ENCODE results near the gene OR4F6. TPM values are rescaled to one million over a fixed set of nuclear protein-coding genes. Genes with fewer than 3 reads are reported as not detected.
"Not testable (repeated sequence)": the region's sequence is repeated elsewhere in the genome, so short reads cannot be mapped to it uniquely, and the experiment has no call there.

OR4F6 gene
- total RNA-seq, 1 experiment from 2014 or later, result not detected

GRCh38 chr15:101788001-101788400 is 15.3 kb upstream of the OR4F6 start:
- not testable (repeated sequence) for H3K14ac ChIP-seq (ENCODE audit: insufficient read depth, low read length); H2BK15ac ChIP-seq (ENCODE audit: low read depth, low read length); H3K4me1 ChIP-seq (ENCODE audit: insufficient read depth, low read length); H2AFZ ChIP-seq (ENCODE audit: low read length); H3K9me3 Mint-ChIP-seq; DNase-seq; H2BK120ac ChIP-seq (ENCODE audit: low read depth, low read length, poor library complexity, severe bottlenecking); H3K9ac ChIP-seq (ENCODE audit: extremely low read depth, insufficient read length, low read length); H3K79me1 ChIP-seq (ENCODE audit: insufficient read depth, low read depth, low read length, poor library complexity, severe bottlenecking); H4K8ac ChIP-seq (replicated peaks; ENCODE audit: insufficient read length, low read depth, low read length); H4K5ac ChIP-seq (ENCODE audit: insufficient read length, low read depth, low read length); H3K36me3 Mint-ChIP-seq (ENCODE audit: insufficient read depth in 1 of 3, low read depth in 3 of 3); H3K4me2 ChIP-seq (ENCODE audit: insufficient read depth, insufficient read length, low read length); H2BK5ac ChIP-seq (ENCODE audit: insufficient read length, low read length); H3K79me2 ChIP-seq (ENCODE audit: insufficient read depth, low read length); H3K27me3 ChIP-seq (ENCODE audit: insufficient read depth, low read length); H2AK5ac ChIP-seq (ENCODE audit: insufficient read length, low read length); H3K9me3 ChIP-seq (ENCODE audit: control insufficient read depth, low read depth, low read length); H2BK12ac ChIP-seq (ENCODE audit: insufficient read length, low read depth, low read length); H3K23me2 ChIP-seq (ENCODE audit: insufficient read length, low read depth, low read length, poor library complexity, severe bottlenecking); H3T11ph ChIP-seq (ENCODE audit: low read length); H3K18ac ChIP-seq (ENCODE audit: insufficient read length, low read depth, low read length); H4K20me1 ChIP-seq (ENCODE audit: control insufficient read depth, insufficient read depth, insufficient read length); H3K27ac ChIP-seq (ENCODE audit: insufficient read length, low read depth, low read length); H3K27ac Mint-ChIP-seq; H3K23ac ChIP-seq (ENCODE audit: insufficient read length, low read depth, low read length); H3K4me3 Mint-ChIP-seq; H3K4ac ChIP-seq (ENCODE audit: low read depth, low read length); H3K4me1 Mint-ChIP-seq; H4K91ac ChIP-seq (ENCODE audit: insufficient read length, low read depth, low read length); H2BK20ac ChIP-seq (ENCODE audit: low read depth, low read length, poor library complexity, severe bottlenecking); H3K56ac ChIP-seq (ENCODE audit: insufficient read length, low read depth, low read length)
- no CpG with 5 or more reads among the region's 2 CpGs for WGBS (ENCODE audit: extremely low coverage, insufficient read length, low lambda C conversion rate)
- peaks cover 18% of the 10 kb centered on the region for H3K27me3 Mint-ChIP-seq (ENCODE audit: low read depth)

GRCh38 chr15:101788503-101789269 is 14.6 kb upstream of the OR4F6 start:
- not testable (repeated sequence) for H4K20me1 ChIP-seq (ENCODE audit: control insufficient read depth, insufficient read depth, insufficient read length); H2AK5ac ChIP-seq (ENCODE audit: insufficient read length, low read length); H2AFZ ChIP-seq (ENCODE audit: low read length); H3K18ac ChIP-seq (ENCODE audit: insufficient read length, low read depth, low read length); H4K91ac ChIP-seq (ENCODE audit: insufficient read length, low read depth, low read length); H2BK12ac ChIP-seq (ENCODE audit: insufficient read length, low read depth, low read length); H4K5ac ChIP-seq (ENCODE audit: insufficient read length, low read depth, low read length); H3K23ac ChIP-seq (ENCODE audit: insufficient read length, low read depth, low read length); H3T11ph ChIP-seq (ENCODE audit: low read length); H3K4me1 ChIP-seq (ENCODE audit: insufficient read depth, low read length); DNase-seq; H3K14ac ChIP-seq (ENCODE audit: insufficient read depth, low read length); H3K23me2 ChIP-seq (ENCODE audit: insufficient read length, low read depth, low read length, poor library complexity, severe bottlenecking); H2BK5ac ChIP-seq (ENCODE audit: insufficient read length, low read length); H2BK120ac ChIP-seq (ENCODE audit: low read depth, low read length, poor library complexity, severe bottlenecking); H3K9me3 ChIP-seq (ENCODE audit: control insufficient read depth, low read depth, low read length); H3K27me3 ChIP-seq (ENCODE audit: insufficient read depth, low read length); H3K79me2 ChIP-seq (ENCODE audit: insufficient read depth, low read length); H3K4me1 Mint-ChIP-seq; H3K4ac ChIP-seq (ENCODE audit: low read depth, low read length); H3K4me3 Mint-ChIP-seq; H3K9me3 Mint-ChIP-seq; H4K8ac ChIP-seq (replicated peaks; ENCODE audit: insufficient read length, low read depth, low read length); H3K56ac ChIP-seq (ENCODE audit: insufficient read length, low read depth, low read length); H3K27ac Mint-ChIP-seq; H2BK20ac ChIP-seq (ENCODE audit: low read depth, low read length, poor library complexity, severe bottlenecking); H3K27ac ChIP-seq (ENCODE audit: insufficient read length, low read depth, low read length); H3K36me3 Mint-ChIP-seq (ENCODE audit: insufficient read depth in 1 of 3, low read depth in 3 of 3); H3K79me1 ChIP-seq (ENCODE audit: insufficient read depth, low read depth, low read length, poor library complexity, severe bottlenecking); H2BK15ac ChIP-seq (ENCODE audit: low read depth, low read length); H3K4me2 ChIP-seq (ENCODE audit: insufficient read depth, insufficient read length, low read length); H3K9ac ChIP-seq (ENCODE audit: extremely low read depth, insufficient read length, low read length)
- H3K27me3 Mint-ChIP-seq (ENCODE audit: low read depth), result peaks cover 16% of the 10 kb centered on the region
- no CpG with 5 or more reads among the region's 5 CpGs for WGBS (ENCODE audit: extremely low coverage, insufficient read length, low lambda C conversion rate)
